IMR-90 (cell line): ENCODE measurements around the gene GPC5. TPM values are rescaled to one million over a fixed set of nuclear protein-coding genes. Genes with fewer than 3 reads are reported as not detected.

Experiments
- ATAC-seq: fragments of 200-7000 bp; cut with Tn5 transposase; 2 replicates; pipeline ENCODE4 v1.9.1; 2020; ENCODE audit warnings: low read depth, mild to moderate bottlenecking, moderate library complexity
- BruUV-seq: library from RNA; stranded (reverse); fragments of 400-500 nt; replicated peaks from 2 replicates; lab custom pipeline; 2021; lab: Mats Ljungman, UMichigan
- CTCF ChIA-PET: fragments of 300-600 bp; formaldehyde crosslinking; extraction: SDS; loops from one replicate; lab custom pipeline; 2021; ENCODE audit warnings: antibody characterized with exemption; lab: Yijun Ruan, JAX
- POLR2A ChIA-PET: fragments of 300-600 bp; sonication (Branson Sonifier 250); formaldehyde crosslinking; loops from one replicate; lab custom pipeline; 2022; ENCODE audit warnings: antibody characterized with exemption; ENCODE audit not compliant: unreplicated experiment; lab: Charles Lee
- DNase-seq: peaks from one replicate; pipeline ENCODE4 v3.0.0; 2013
- H2AFZ ChIP-seq: replicated peaks from 2 replicates; pipeline ENCODE3; 2013; ENCODE audit warnings: low read length, mild to moderate bottlenecking; ENCODE audit not compliant: poor library complexity
- H2AK5ac ChIP-seq: 2 replicates; pipeline ENCODE4 v1.6.1; 2013; ENCODE audit warnings: low read depth, low read length, inconsistent platforms
- H2AK9ac ChIP-seq: replicated peaks from 2 replicates; pipeline ENCODE3; 2013; ENCODE audit warnings: mild to moderate bottlenecking, low read depth, low read length, moderate library complexity; ENCODE audit not compliant: poor library complexity
- H2BK120ac ChIP-seq: 2 replicates; pipeline ENCODE4 v1.6.1; 2013; ENCODE audit warnings: low read depth, low read length, inconsistent platforms
- H2BK15ac ChIP-seq: 3 replicates; pipeline ENCODE4 v1.6.1; 2013; ENCODE audit warnings: low read depth, low read length, inconsistent platforms
- H2BK20ac ChIP-seq: 2 replicates; pipeline ENCODE4 v1.6.1; 2013; ENCODE audit warnings: low read depth, mild to moderate bottlenecking, inconsistent platforms, low read length, moderate library complexity
- H2BK5ac ChIP-seq: 2 replicates; pipeline ENCODE4 v1.6.1; 2013; ENCODE audit warnings: mild to moderate bottlenecking, low read depth, low read length, inconsistent platforms; ENCODE audit not compliant: poor library complexity, severe bottlenecking
- H3K14ac ChIP-seq: replicated peaks from 2 replicates; pipeline ENCODE4 v1.6.1; 2013; ENCODE audit warnings: low read depth, low read length, inconsistent platforms
- H3K18ac ChIP-seq: 2 replicates; pipeline ENCODE4 v1.6.1; 2013; ENCODE audit warnings: low read depth, low read length, control low read depth
- H3K23ac ChIP-seq: 2 replicates; pipeline ENCODE4 v1.6.1; 2013; ENCODE audit warnings: low read depth, low read length, inconsistent platforms
- H3K27ac ChIP-seq: 2 replicates; pipeline ENCODE4 v1.5.1; 2013; ENCODE audit warnings: mild to moderate bottlenecking, control low read depth, low read length; ENCODE audit not compliant: insufficient read depth
- H3K27me3 ChIP-seq: 2 replicates; pipeline ENCODE4 v1.6.1; 2013; ENCODE audit warnings: low read length; ENCODE audit not compliant: control insufficient read depth, insufficient read depth
- H3K36me3 ChIP-seq: 2 replicates; pipeline ENCODE4 v1.6.1; 2013; ENCODE audit warnings: low read length, mixed read lengths; ENCODE audit not compliant: control insufficient read depth, insufficient read depth
- H3K4ac ChIP-seq: 2 replicates; pipeline ENCODE4 v1.6.1; 2013; ENCODE audit warnings: low read depth, low read length, inconsistent platforms
- H3K4me1 ChIP-seq: 2 replicates; pipeline ENCODE4 v1.6.1; 2013; ENCODE audit warnings: low read length, mixed read lengths; ENCODE audit not compliant: control insufficient read depth, insufficient read depth
- H3K4me2 ChIP-seq: 2 replicates; pipeline ENCODE4 v1.6.1; 2013; ENCODE audit warnings: low read depth, mild to moderate bottlenecking, control low read depth, low read length, moderate library complexity
- H3K4me3 ChIP-seq: 2 replicates; pipeline ENCODE4 v1.5.1; 2013; ENCODE audit warnings: low read depth, mild to moderate bottlenecking, control low read depth, low read length, moderate library complexity; ENCODE audit not compliant: insufficient read depth
- H3K56ac ChIP-seq: 2 replicates; pipeline ENCODE4 v1.6.1; 2013; ENCODE audit warnings: low read length, inconsistent platforms; ENCODE audit not compliant: insufficient read depth; ENCODE audit errors: extremely low read depth
- H3K79me1 ChIP-seq, 2 experiments: 2 replicates each; pipeline ENCODE4 v1.6.1; 2013; ENCODE audit warnings: low read length in 2 of 2, inconsistent platforms in 1 of 2, low read depth in 1 of 2
- H3K9ac ChIP-seq: 2 replicates; pipeline ENCODE4 v1.6.1; 2013; ENCODE audit warnings: low read depth, low read length, control low read depth
- H3K9me1 ChIP-seq: 2 replicates; pipeline ENCODE4 v1.6.1; 2013; ENCODE audit warnings: low read length, inconsistent platforms; ENCODE audit not compliant: insufficient read depth
- H3K9me3 ChIP-seq: 2 replicates; pipeline ENCODE4 v1.6.1; 2013; ENCODE audit warnings: low read length; ENCODE audit not compliant: control insufficient read depth, insufficient read depth
- H4K20me1 ChIP-seq: 2 replicates; pipeline ENCODE4 v1.6.1; 2013; ENCODE audit warnings: low read length, inconsistent platforms; ENCODE audit not compliant: insufficient read depth
- H4K5ac ChIP-seq: 2 replicates; pipeline ENCODE4 v1.6.1; 2013; ENCODE audit warnings: mild to moderate bottlenecking, low read depth, low read length, control low read depth
- H4K8ac ChIP-seq, 2 experiments: 2 replicates each; pipeline ENCODE4 v1.6.1; 2013; ENCODE audit warnings: low read depth in 2 of 2, low read length in 2 of 2, control low read depth in 1 of 2, inconsistent platforms in 1 of 2
- H4K91ac ChIP-seq: 2 replicates; pipeline ENCODE4 v1.6.1; 2013; ENCODE audit warnings: low read depth, low read length, inconsistent platforms; ENCODE audit not compliant: insufficient read depth
- BHLHE40 ChIP-seq: fragments of 150-350 bp; IDR thresholded peaks from 2 replicates; pipeline ENCODE4 v1.6.1; 2016; ENCODE audit warnings: mild to moderate bottlenecking, low read depth, low read length
- CEBPB ChIP-seq: IDR thresholded peaks from 2 replicates; pipeline ENCODE4 v1.6.1; 2012; ENCODE audit warnings: low read depth, low read length, improper control_type of control experiment
- CHD1 ChIP-seq: IDR thresholded peaks from 2 replicates; pipeline ENCODE4 v1.6.1; 2012; ENCODE audit warnings: low read depth, low read length, improper control_type of control experiment
- CTCF ChIP-seq: conservative IDR thresholded peaks from 2 replicates; pipeline ENCODE4 v1.5.1; 2012; ENCODE audit warnings: mild to moderate bottlenecking, low read depth, low read length, improper control_type of control experiment
- ELK1 ChIP-seq: fragments of 150-350 bp; IDR thresholded peaks from 2 replicates; pipeline ENCODE4 v1.6.1; 2016; ENCODE audit warnings: low read depth, mild to moderate bottlenecking, low read length, moderate library complexity, borderline replicate concordance
- MAZ ChIP-seq: IDR thresholded peaks from 2 replicates; pipeline ENCODE4 v1.6.1; 2012; ENCODE audit warnings: low read depth, mild to moderate bottlenecking, low read length, improper control_type of control experiment, moderate library complexity, borderline replicate concordance
- MXI1 ChIP-seq: IDR thresholded peaks from 2 replicates; pipeline ENCODE4 v1.6.1; 2012; ENCODE audit warnings: low read depth, mild to moderate bottlenecking, low read length, moderate library complexity, borderline replicate concordance
- NFE2L2 ChIP-seq: fragments of 150-350 bp; IDR thresholded peaks from 2 replicates; pipeline ENCODE4 v1.6.1; 2016; ENCODE audit warnings: low read depth, mild to moderate bottlenecking, low read length
- POLR2A ChIP-seq: IDR thresholded peaks from 2 replicates; pipeline ENCODE4 v1.6.1; 2012; ENCODE audit warnings: mild to moderate bottlenecking, low read depth, low read length
- RCOR1 ChIP-seq: IDR thresholded peaks from 2 replicates; pipeline ENCODE4 v1.6.1; 2012; ENCODE audit warnings: mild to moderate bottlenecking, low read length, improper control_type of control experiment; ENCODE audit not compliant: insufficient replicate concordance
- SMC3 ChIP-seq: fragments of 150-350 bp; IDR thresholded peaks from 2 replicates; pipeline ENCODE4 v1.6.1; 2016; ENCODE audit warnings: low read depth, mild to moderate bottlenecking, antibody characterized with exemption, low read length, moderate library complexity
- USF2 ChIP-seq: fragments of 150-350 bp; IDR thresholded peaks from 2 replicates; pipeline ENCODE4 v1.6.1; 2017; ENCODE audit warnings: mild to moderate bottlenecking, antibody characterized with exemption, low read length, low read depth
- WGBS, 2 experiments: methylation state at CpG; one replicate each; pipeline versions ENCODE4 v1.1.5 to v1.1.7; 2013; ENCODE audit warnings: missing lambda C conversion rate in 2 of 2; ENCODE audit not compliant: insufficient read length in 1 of 2; ENCODE audit errors: extremely low coverage in 2 of 2; 5-methylcytosine and 5-hydroxymethylcytosine counted together
- dilution Hi-C: fragments of 300-500 bp; cut with HindIII; formaldehyde crosslinking; loops from one replicate; pipeline ENCODE4 v1.14.3; 2018; ENCODE audit warnings: low sequenced_read_pairs; ENCODE audit not compliant: unreplicated experiment
- in situ Hi-C: fragments of 300-500 bp; cut with MboI; formaldehyde crosslinking; loops from 3 replicates; pipeline ENCODE4 v1.14.3; 2019; ENCODE audit warnings: low sequenced_read_pairs, inconsistent platforms, mixed read lengths
- intact Hi-C: fragments of 100-400 bp; cut with micrococcal nuclease; formaldehyde crosslinking; loops from 2 replicates; pipeline ENCODE4 v1.10.0; 2022
- polyA plus RNA-seq, 3 experiments: library from polyadenylated mRNA; depleted of rRNA; stranded (reverse); fragments of >200 nt; gene quantifications; 2 replicates each; pipeline ENCODE4 v1.2.3, GENCODE V29; 2012; ENCODE audit warnings: low replicate concordance in 1 of 3
- total RNA-seq: library from RNA; depleted of rRNA; stranded (reverse); fragments of >200 nt; gene quantifications from 2 replicates; pipeline ENCODE4 v1.2.3, GENCODE V29; 2012

GPC5 gene
- total and polyA plus RNA-seq, 2 of the 4 experiments (the other 2 are of a cell fraction), result 0.94 to 1.8 TPM

GRCh38 chr13:92670096-92670495, 1271.7 kb downstream of the GPC5 start:
- H3K18ac ChIP-seq, result no peak overlapping the region
- no peak overlapping the region for H2BK5ac ChIP-seq
- no peaks in the 10 kb centered on the region for H3K27me3 ChIP-seq
- no peak overlapping the region for H3K4ac ChIP-seq
- H2BK15ac ChIP-seq, result no peak overlapping the region
- no peak overlapping the region for H2BK20ac ChIP-seq
- H3K4me2 ChIP-seq, result no peak overlapping the region
- no TSS peak for BruUV-seq
- H4K20me1 ChIP-seq, result no peaks in the 10 kb centered on the region
- no peak for DNase-seq
- H3K14ac ChIP-seq, result no peak overlapping the region
- in situ Hi-C loops, result no loop called here
- TF ChIP-seq SMC3 (no peak), CTCF (no peak), USF2 (no peak), ELK1 (no peak), RCOR1 (no peak), NFE2L2 (no peak), POLR2A (no peak), MXI1 (no peak), CHD1 (no peak), CEBPB (no peak), BHLHE40 (no peak), MAZ (no peak)
- no peak overlapping the region for H3K23ac ChIP-seq
- H3K9me1 ChIP-seq, result no peaks in the 10 kb centered on the region
- H4K8ac ChIP-seq, result no peak overlapping the region
- H3K79me1 ChIP-seq, result no peaks in the 10 kb centered on the region
- H2AK5ac ChIP-seq, result no peak overlapping the region
- dilution Hi-C loops, result no loop called here
- no peaks in the 10 kb centered on the region for H3K9me3 ChIP-seq
- no peak overlapping the region for H4K5ac ChIP-seq
- H3K27ac ChIP-seq, result no peak overlapping the region
- H4K91ac ChIP-seq, result no peak overlapping the region
- H3K4me3 ChIP-seq, result no peak overlapping the region
- no peak overlapping the region for H2AK9ac ChIP-seq
- POLR2A ChIA-PET, result no interaction called here
- no peak overlapping the region for H2BK120ac ChIP-seq
- no peak overlapping the region for H3K9ac ChIP-seq
- H3K4me1 ChIP-seq, result no peaks in the 10 kb centered on the region
- H3K36me3 ChIP-seq, result no peaks in the 10 kb centered on the region
- no peak overlapping the region for H3K56ac ChIP-seq
- H2AFZ ChIP-seq, result no peak overlapping the region
- intact Hi-C loops, result no loop called here
- ATAC-seq, result no peak
- WGBS, 2 experiments, result 81% methylated on average over 2 of the region's 2 CpGs; no CpG with 5 or more reads in 1 of the 2 experiments
- CTCF ChIA-PET, result no interaction called here
